Measurements from ENCODE around the gene LIMA1.

DNA sequence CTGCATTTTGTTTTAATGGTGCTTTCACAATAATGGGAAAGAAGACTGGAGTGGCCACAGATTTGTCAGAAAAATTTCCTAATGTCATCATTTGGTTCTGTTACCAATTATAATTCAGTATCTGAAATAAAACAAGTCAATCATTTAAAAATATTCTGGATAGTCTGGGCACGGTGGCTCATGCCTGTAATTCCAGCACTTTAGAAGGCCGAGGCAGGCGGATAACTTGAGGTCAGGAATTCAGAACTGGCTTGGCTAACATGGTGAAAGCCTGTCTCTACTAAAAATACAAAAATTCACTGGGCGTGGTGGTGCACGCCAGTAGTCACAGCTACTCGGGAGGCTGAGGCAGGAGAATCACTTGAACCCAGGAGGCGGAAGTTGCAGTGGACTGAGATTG, 4.0 kb upstream of the LIMA1 start:
- TF ChIP-seq, protein P1, sequence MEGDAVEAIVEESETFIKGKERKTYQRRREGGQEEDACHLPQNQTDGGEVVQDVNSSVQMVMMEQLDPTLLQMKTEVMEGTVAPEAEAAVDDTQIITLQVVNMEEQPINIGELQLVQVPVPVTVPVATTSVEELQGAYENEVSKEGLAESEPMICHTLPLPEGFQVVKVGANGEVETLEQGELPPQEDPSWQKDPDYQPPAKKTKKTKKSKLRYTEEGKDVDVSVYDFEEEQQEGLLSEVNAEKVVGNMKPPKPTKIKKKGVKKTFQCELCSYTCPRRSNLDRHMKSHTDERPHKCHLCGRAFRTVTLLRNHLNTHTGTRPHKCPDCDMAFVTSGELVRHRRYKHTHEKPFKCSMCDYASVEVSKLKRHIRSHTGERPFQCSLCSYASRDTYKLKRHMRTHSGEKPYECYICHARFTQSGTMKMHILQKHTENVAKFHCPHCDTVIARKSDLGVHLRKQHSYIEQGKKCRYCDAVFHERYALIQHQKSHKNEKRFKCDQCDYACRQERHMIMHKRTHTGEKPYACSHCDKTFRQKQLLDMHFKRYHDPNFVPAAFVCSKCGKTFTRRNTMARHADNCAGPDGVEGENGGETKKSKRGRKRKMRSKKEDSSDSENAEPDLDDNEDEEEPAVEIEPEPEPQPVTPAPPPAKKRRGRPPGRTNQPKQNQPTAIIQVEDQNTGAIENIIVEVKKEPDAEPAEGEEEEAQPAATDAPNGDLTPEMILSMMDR (IDR thresholded peaks at IDR 0.05), result no peak
- TF ChIP-seq EP300 (IDR thresholded peaks at IDR 0.05), result no peak
- TF ChIP-seq POLR2A (IDR thresholded peaks at IDR 0.05), result no peak
